Right lobe of liver (tissue), 4 donors: ENCODE measurements around the gene TRMT10C.

Experiments
- CTCF ChIP-seq, 4 donors: fragments of 200-600 bp in 3 of 4; fragments of 450-650 bp in 1 of 4; IDR thresholded peaks; one replicate each; pipeline versions ENCODE4 v1.5.1 to v1.8.0; 2016 to 2022; ENCODE audit warnings: antibody characterized with exemption in 4 of 4, mild to moderate bottlenecking in 2 of 4
- POLR2A ChIP-seq: fragments of 450-650 bp; IDR thresholded peaks from one replicate; pipeline ENCODE4 v1.6.1; 2017; ENCODE audit warnings: antibody characterized with exemption, mild to moderate bottlenecking
- donor health status: DM: no; HTN: no; CAD: no.
- donor health status: DM: no; HTN: no; CAD: no.
- donor health status: DM: no; HTN: yes; CAD: no.

- TF ChIP-seq CTCF (IDR thresholded peaks at IDR 0.05): no peak
- no peak for TF ChIP-seq POLR2A
These were observed 26.4 kb upstream of the TRMT10C start for GRCh38 chr3:101535221-101535620.
